ENCODE results near the gene FNIP1. TPM values are rescaled to one million over a fixed set of nuclear protein-coding genes. Genes with fewer than 3 reads are reported as not detected.

Gene FNIP1
- total and polyA plus RNA-seq, 2 experiments from 2014 or later: 20.7 to 73.4 TPM

DNA sequence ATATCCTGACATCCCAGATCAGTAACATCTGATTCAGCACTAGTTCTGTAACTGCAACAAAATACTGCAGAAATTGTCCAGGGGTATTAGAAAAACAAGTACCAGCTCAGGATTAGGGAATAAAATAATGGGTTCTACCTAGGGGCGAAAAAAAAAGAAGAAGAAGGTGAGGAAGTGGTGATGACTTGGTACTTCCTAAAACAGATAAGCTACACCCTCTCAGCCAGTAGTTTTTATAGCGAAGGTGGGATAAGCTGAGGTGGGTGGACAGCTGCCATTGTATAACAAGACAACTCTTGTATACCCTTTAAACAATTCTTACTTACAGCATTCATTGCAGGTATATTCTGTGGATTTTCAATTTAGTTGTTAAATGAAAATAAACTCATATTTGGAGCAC is 180.9 kb downstream of the FNIP1 start:
- Histone ChIP-seq H3K4me3 (no peak overlapping the region), H3K27me3 (no peaks in the 10 kb centered on the region), H3K4me2 (no peak overlapping the region), H3K27ac (no peak overlapping the region), H2AFZ (no peak overlapping the region), H3K36me3 (replicated peaks; ENCODE audit: insufficient read depth, low read depth) (no peaks in the 10 kb centered on the region), H3K9me3 (ENCODE audit: low read depth) (no peaks in the 10 kb centered on the region), H3K4me1 (ENCODE audit: insufficient read depth) (peaks cover 9% of the 10 kb centered on the region), H4K20me1 (ENCODE audit: insufficient read depth, poor library complexity, severe bottlenecking) (peaks cover 2% of the 10 kb centered on the region), H3K79me2 (peaks cover 97% of the 10 kb centered on the region), H3K9me2 (replicated peaks; ENCODE audit: insufficient read depth) (no peaks in the 10 kb centered on the region)
- WGBS (ENCODE audit: low lambda C conversion rate, missing lambda C conversion rate): 98% methylated on average over 2 of the region's 2 CpGs
- no peak for DNase-seq (ENCODE audit: low spot score)
- no peak for TF ChIP-seq EZH2phosphoT487 (IDR thresholded peaks at IDR 0.05; ENCODE audit: low read depth, severe bottlenecking, unreplicated experiment)
- TF ChIP-seq EZH2 (IDR thresholded peaks at IDR 0.05; ENCODE audit: borderline replicate concordance): no peak
- TF ChIP-seq, protein P1, sequence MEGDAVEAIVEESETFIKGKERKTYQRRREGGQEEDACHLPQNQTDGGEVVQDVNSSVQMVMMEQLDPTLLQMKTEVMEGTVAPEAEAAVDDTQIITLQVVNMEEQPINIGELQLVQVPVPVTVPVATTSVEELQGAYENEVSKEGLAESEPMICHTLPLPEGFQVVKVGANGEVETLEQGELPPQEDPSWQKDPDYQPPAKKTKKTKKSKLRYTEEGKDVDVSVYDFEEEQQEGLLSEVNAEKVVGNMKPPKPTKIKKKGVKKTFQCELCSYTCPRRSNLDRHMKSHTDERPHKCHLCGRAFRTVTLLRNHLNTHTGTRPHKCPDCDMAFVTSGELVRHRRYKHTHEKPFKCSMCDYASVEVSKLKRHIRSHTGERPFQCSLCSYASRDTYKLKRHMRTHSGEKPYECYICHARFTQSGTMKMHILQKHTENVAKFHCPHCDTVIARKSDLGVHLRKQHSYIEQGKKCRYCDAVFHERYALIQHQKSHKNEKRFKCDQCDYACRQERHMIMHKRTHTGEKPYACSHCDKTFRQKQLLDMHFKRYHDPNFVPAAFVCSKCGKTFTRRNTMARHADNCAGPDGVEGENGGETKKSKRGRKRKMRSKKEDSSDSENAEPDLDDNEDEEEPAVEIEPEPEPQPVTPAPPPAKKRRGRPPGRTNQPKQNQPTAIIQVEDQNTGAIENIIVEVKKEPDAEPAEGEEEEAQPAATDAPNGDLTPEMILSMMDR (IDR thresholded peaks at IDR 0.05; ENCODE audit: poor library complexity): no peak

DNA sequence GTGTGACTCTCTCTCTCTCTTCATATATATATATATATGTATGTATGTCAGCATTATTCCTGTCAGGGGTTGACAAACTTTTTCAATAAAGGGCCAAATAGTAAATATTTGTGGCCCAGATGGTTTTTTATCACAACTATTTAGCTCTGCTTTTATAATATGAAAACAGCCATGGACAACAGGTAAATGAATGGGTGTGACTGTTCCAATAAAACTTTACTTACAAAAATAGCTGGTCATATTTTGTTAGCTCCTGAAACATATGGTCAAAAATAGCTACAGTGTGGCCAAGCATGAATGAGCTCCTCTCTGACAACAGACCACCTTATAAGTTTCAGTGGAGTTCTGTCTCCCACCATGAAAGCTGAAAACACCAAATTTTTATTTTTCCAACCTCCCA is 183.4 kb downstream of the FNIP1 start:
- Histone ChIP-seq H4K20me1 (ENCODE audit: insufficient read depth, poor library complexity, severe bottlenecking) (no peaks in the 10 kb centered on the region), H3K27me3 (no peaks in the 10 kb centered on the region), H2AFZ (no peak overlapping the region), H3K9me2 (replicated peaks; ENCODE audit: insufficient read depth) (no peaks in the 10 kb centered on the region), H3K4me3 (no peak overlapping the region), H3K4me1 (ENCODE audit: insufficient read depth) (peaks cover 19% of the 10 kb centered on the region), H3K9me3 (ENCODE audit: low read depth) (no peaks in the 10 kb centered on the region), H3K27ac (no peak overlapping the region), H3K36me3 (replicated peaks; ENCODE audit: insufficient read depth, low read depth) (no peaks in the 10 kb centered on the region), H3K79me2 (peaks cover 86% of the 10 kb centered on the region), H3K4me2 (no peak overlapping the region)
- DNase-seq (ENCODE audit: low spot score): no peak
- TF ChIP-seq, protein P1 (IDR thresholded peaks at IDR 0.05; ENCODE audit: poor library complexity): no peak
- TF ChIP-seq EZH2phosphoT487 (IDR thresholded peaks at IDR 0.05; ENCODE audit: low read depth, severe bottlenecking, unreplicated experiment) (no peak), EZH2 (IDR thresholded peaks at IDR 0.05; ENCODE audit: borderline replicate concordance) (no peak)

DNA sequence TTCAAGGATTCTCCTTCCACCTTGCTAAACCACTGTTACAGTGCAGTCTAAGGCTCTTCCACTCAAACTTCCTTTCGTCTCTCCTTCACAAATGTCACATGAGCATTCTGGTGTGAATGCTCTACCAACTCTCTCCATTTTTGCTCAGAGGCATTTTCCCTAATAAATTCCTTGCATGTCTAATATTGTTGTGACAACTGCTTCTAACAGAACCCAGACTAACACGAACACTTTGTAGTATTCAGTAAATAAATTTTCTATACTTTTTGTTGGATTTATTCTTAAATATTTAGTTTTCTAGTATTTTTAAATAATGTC is 185.8 kb downstream of the FNIP1 start:
- Histone ChIP-seq H2AFZ (no peak overlapping the region), H3K4me1 (ENCODE audit: insufficient read depth) (peaks cover 19% of the 10 kb centered on the region), H3K9me3 (ENCODE audit: low read depth) (no peaks in the 10 kb centered on the region), H3K27me3 (no peaks in the 10 kb centered on the region), H3K4me3 (no peak overlapping the region), H4K20me1 (ENCODE audit: insufficient read depth, poor library complexity, severe bottlenecking) (peaks cover 5% of the 10 kb centered on the region), H3K36me3 (replicated peaks; ENCODE audit: insufficient read depth, low read depth) (no peaks in the 10 kb centered on the region), H3K4me2 (peak overlapping the region; percentile 38), H3K27ac (peak overlapping the region; percentile 22), H3K9me2 (replicated peaks; ENCODE audit: insufficient read depth) (no peaks in the 10 kb centered on the region), H3K79me2 (peaks cover 86% of the 10 kb centered on the region)
- no peak for TF ChIP-seq EZH2phosphoT487 (IDR thresholded peaks at IDR 0.05; ENCODE audit: low read depth, severe bottlenecking, unreplicated experiment)
- no peak for TF ChIP-seq EZH2 (IDR thresholded peaks at IDR 0.05; ENCODE audit: borderline replicate concordance)
- TF ChIP-seq, protein P1 (IDR thresholded peaks at IDR 0.05; ENCODE audit: poor library complexity): no peak
- WGBS (ENCODE audit: low lambda C conversion rate, missing lambda C conversion rate): 91% methylated on average over 2 of the region's 2 CpGs
- no peak for DNase-seq (ENCODE audit: low spot score)

All from hepatocyte (in vitro differentiated cells).